ENCODE results near the gene SLN.

The SLN gene

DNA sequence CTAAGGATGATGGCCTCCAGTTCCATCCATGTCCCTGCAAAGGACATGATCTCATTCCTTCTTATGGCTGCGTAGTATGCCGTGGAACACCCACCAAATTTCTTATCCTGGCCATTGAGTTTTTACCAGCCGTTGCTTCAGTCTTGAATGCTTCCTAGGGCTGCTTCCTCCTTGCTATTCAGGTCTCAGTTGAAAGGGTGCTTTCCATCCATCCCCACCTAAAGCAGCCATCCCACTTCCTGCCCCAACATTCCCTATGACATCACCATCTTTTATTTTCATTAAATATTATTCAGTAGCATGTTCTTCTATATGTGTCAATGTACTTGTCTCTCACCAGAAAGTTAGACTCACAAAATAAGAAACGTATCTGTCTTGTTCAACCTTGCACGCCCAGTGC, 40.7 kb upstream of the SLN start:
- no peak for TF ChIP-seq SNAI2 (CRISPR knock-in tag; IDR thresholded peaks at IDR 0.05)
- no peak for TF ChIP-seq ZFP3 (CRISPR knock-in tag; IDR thresholded peaks at IDR 0.05)
- TF ChIP-seq ZNF8 (CRISPR knock-in tag; IDR thresholded peaks at IDR 0.05) = no peak
- no peak for ATAC-seq

GRCh38 chr11:107751082-107751481, 39.2 kb upstream of the SLN start:
- ATAC-seq = no peak
- TF ChIP-seq PPARA (CRISPR knock-in tag; IDR thresholded peaks at IDR 0.05; ENCODE audit: borderline replicate concordance) (no peak), RARB (CRISPR knock-in tag; IDR thresholded peaks at IDR 0.05) (no peak), TOX (CRISPR knock-in tag; IDR thresholded peaks at IDR 0.05; ENCODE audit: borderline replicate concordance) (no peak), ZNF565 (CRISPR knock-in tag; conservative IDR thresholded peaks at IDR 0.05; ENCODE audit: low read depth) (no peak), ESRRG (CRISPR knock-in tag; IDR thresholded peaks at IDR 0.05) (no peak), ZNF70 (CRISPR knock-in tag; IDR thresholded peaks at IDR 0.05) (no peak), ARNTL (CRISPR knock-in tag; IDR thresholded peaks at IDR 0.05; ENCODE audit: borderline replicate concordance, low read depth) (no peak), ZFP3 (CRISPR knock-in tag; IDR thresholded peaks at IDR 0.05) (no peak), SNAI2 (CRISPR knock-in tag; IDR thresholded peaks at IDR 0.05) (no peak), ZFP30 (CRISPR knock-in tag; IDR thresholded peaks at IDR 0.05) (no peak), ZNF8 (CRISPR knock-in tag; IDR thresholded peaks at IDR 0.05) (no peak), GLIS3 (CRISPR knock-in tag; IDR thresholded peaks at IDR 0.05) (no peak), CREB5 (CRISPR knock-in tag; IDR thresholded peaks at IDR 0.05; ENCODE audit: low read depth) (no peak), OSR1 (CRISPR knock-in tag; IDR thresholded peaks at IDR 0.05) (no peak), TSHZ2 (CRISPR knock-in tag; IDR thresholded peaks at IDR 0.05) (no peak)
- TF ChIP-seq, protein P1, sequence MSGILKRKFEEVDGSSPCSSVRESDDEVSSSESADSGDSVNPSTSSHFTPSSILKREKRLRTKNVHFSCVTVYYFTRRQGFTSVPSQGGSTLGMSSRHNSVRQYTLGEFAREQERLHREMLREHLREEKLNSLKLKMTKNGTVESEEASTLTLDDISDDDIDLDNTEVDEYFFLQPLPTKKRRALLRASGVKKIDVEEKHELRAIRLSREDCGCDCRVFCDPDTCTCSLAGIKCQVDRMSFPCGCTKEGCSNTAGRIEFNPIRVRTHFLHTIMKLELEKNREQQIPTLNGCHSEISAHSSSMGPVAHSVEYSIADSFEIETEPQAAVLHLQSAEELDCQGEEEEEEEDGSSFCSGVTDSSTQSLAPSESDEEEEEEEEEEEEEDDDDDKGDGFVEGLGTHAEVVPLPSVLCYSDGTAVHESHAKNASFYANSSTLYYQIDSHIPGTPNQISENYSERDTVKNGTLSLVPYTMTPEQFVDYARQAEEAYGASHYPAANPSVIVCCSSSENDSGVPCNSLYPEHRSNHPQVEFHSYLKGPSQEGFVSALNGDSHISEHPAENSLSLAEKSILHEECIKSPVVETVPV (CRISPR knock-in tag; IDR thresholded peaks at IDR 0.05) = no peak

GRCh38 chr11:107750313-107750712, 38.5 kb upstream of the SLN start:
- no peak for ATAC-seq

GRCh38 chr11:107747622-107748021, 35.8 kb upstream of the SLN start:
- no peak; the same call in 2 of the 3 replicates for ATAC-seq
- TF ChIP-seq GLIS3 (CRISPR knock-in tag; IDR thresholded peaks at IDR 0.05) = no peak
- TF ChIP-seq ZNF70 (CRISPR knock-in tag; IDR thresholded peaks at IDR 0.05) = no peak
- TF ChIP-seq OSR1 (CRISPR knock-in tag; IDR thresholded peaks at IDR 0.05) = no peak

More at GRCh38 chr11:107750313-107750712, 38.5 kb upstream of the SLN start:
- TF ChIP-seq, protein P1 (CRISPR knock-in tag; IDR thresholded peaks at IDR 0.05) = no peak
- no peak for TF ChIP-seq BACH2 (CRISPR knock-in tag; IDR thresholded peaks at IDR 0.05; ENCODE audit: borderline replicate concordance)
- TF ChIP-seq ZNF70 (CRISPR knock-in tag; IDR thresholded peaks at IDR 0.05) = no peak
- no peak for TF ChIP-seq SNAI2 (CRISPR knock-in tag; IDR thresholded peaks at IDR 0.05)

- TF ChIP-seq ZNF70 (CRISPR knock-in tag; IDR thresholded peaks at IDR 0.05) (no peak), ARNTL (CRISPR knock-in tag; IDR thresholded peaks at IDR 0.05; ENCODE audit: borderline replicate concordance, low read depth) (no peak), PATZ1 (CRISPR knock-in tag; IDR thresholded peaks at IDR 0.05; ENCODE audit: borderline replicate concordance) (no peak), ESRRG (CRISPR knock-in tag; IDR thresholded peaks at IDR 0.05) (no peak), POU6F1 (CRISPR knock-in tag; IDR thresholded peaks at IDR 0.05; ENCODE audit: borderline replicate concordance, low read depth) (no peak), ZC3H10 (CRISPR knock-in tag; IDR thresholded peaks at IDR 0.05) (no peak), ZFP30 (CRISPR knock-in tag; IDR thresholded peaks at IDR 0.05) (no peak), ZNF8 (CRISPR knock-in tag; IDR thresholded peaks at IDR 0.05) (no peak), GLIS3 (CRISPR knock-in tag; IDR thresholded peaks at IDR 0.05) (no peak), ZFP3 (CRISPR knock-in tag; IDR thresholded peaks at IDR 0.05) (no peak), ZNF565 (CRISPR knock-in tag; conservative IDR thresholded peaks at IDR 0.05; ENCODE audit: low read depth) (no peak), ISL1 (CRISPR knock-in tag; IDR thresholded peaks at IDR 0.05) (no peak), RARB (CRISPR knock-in tag; IDR thresholded peaks at IDR 0.05) (no peak)
- ATAC-seq = no peak
Measured at GRCh38 chr11:107744736-107745135, 32.9 kb upstream of the SLN start.
